MG63 (cell line): Measurements from ENCODE around the gene BARHL2. TPM values are rescaled to one million over a fixed set of nuclear protein-coding genes. Genes with fewer than 3 reads are reported as not detected.

ENCODE experiments used
- DNase-seq: peaks from one replicate; pipeline ENCODE4 v3.0.0-alpha.2; 2020
- H3K27me3 ChIP-seq: fragments of 250-450 bp; sonication (Bioruptor Pico); 2 replicates; pipeline ENCODE4 v1.5.1; 2020; ENCODE audit warnings: mild to moderate bottlenecking, moderate library complexity
- H3K36me3 ChIP-seq: fragments of 250-450 bp; sonication (Bioruptor Pico); 2 replicates; pipeline ENCODE4 v1.5.1; 2020; ENCODE audit warnings: mild to moderate bottlenecking, moderate library complexity
- H3K4me3 ChIP-seq: fragments of 250-450 bp; sonication (Bioruptor Pico); 2 replicates; pipeline ENCODE4 v1.5.1; 2020; ENCODE audit warnings: mild to moderate bottlenecking, moderate library complexity
- H3K9me3 ChIP-seq: fragments of 250-450 bp; sonication (Bioruptor Pico); 2 replicates; pipeline ENCODE4 v1.5.1; 2020; ENCODE audit warnings: mild to moderate bottlenecking, moderate library complexity
- total RNA-seq: library from RNA; depleted of rRNA; stranded (reverse); fragments of >200 nt; shearing (Covaris generic); gene quantifications from 2 replicates; pipeline ENCODE4 v1.2.3, GENCODE V29; 2014; ENCODE audit warnings: low replicate concordance

Gene BARHL2
- total RNA-seq, 1 experiment from 2014 or later: not detected

- no peak overlapping the region for H3K4me3 ChIP-seq
- DNase-seq: no peak
- no peaks in the 10 kb centered on the region for H3K9me3 ChIP-seq
- H3K27me3 ChIP-seq: peaks cover 22% of the 10 kb centered on the region
- H3K36me3 ChIP-seq: no peaks in the 10 kb centered on the region
Observed at GRCh38 chr1:90726986-90727480, 9.9 kb upstream of the BARHL2 start.

GRCh38 chr1:90726425-90726985 is 9.4 kb upstream of the BARHL2 start:
- DNase-seq: no peak

GRCh38 chr1:90725657-90726424 is 8.7 kb upstream of the BARHL2 start:
- H3K4me3 ChIP-seq: no peak overlapping the region
- DNase-seq: no peak
- H3K9me3 ChIP-seq: no peaks in the 10 kb centered on the region
- no peaks in the 10 kb centered on the region for H3K36me3 ChIP-seq
- H3K27me3 ChIP-seq: peaks cover 15% of the 10 kb centered on the region

More at GRCh38 chr1:90726425-90726985, 9.4 kb upstream of the BARHL2 start:
- no peaks in the 10 kb centered on the region for H3K36me3 ChIP-seq
- H3K4me3 ChIP-seq: no peak overlapping the region
- no peaks in the 10 kb centered on the region for H3K9me3 ChIP-seq
- H3K27me3 ChIP-seq: peaks cover 20% of the 10 kb centered on the region

DNA sequence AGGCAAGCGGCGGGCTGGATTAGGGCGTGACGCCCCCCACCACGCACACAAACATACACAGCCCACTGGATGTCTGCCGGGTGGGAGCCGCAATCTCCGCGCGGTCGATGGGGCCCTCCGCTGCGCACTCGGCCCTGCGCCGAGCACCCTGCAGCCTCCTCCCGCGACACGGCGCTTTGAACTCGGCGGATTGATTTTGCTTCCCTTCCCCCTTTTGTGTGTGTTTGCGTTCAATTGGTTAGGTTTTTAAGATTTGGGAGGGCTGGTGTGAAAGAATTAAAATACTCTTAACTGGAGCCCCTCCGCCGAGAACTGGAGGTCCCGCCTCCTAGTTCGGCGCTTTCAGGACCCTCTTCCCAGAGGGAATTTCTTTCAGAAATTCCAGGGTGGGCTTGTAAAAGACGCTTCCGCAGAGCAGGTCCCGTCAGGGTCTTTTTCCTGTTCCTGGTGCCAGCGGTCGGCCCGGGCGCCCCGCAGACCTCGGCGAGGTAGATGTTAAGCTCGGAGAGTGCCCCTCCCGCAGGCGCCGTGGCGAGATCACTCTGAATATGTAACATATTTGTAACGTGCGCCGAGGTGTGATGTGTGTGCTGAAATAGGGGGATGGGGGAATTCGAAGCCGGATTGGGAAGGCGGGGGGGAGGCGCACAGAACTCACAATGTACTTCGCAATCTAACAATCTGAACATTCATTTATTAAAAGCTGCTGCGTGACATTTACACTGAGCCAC is 8.0 kb upstream of the BARHL2 start:
- H3K27me3 ChIP-seq: peaks cover 13% of the 10 kb centered on the region
- no peak for DNase-seq
- peak overlapping the region; percentile 13; the same call in 1 of the 2 replicates for H3K4me3 ChIP-seq
- no peaks in the 10 kb centered on the region for H3K36me3 ChIP-seq
- H3K9me3 ChIP-seq: no peaks in the 10 kb centered on the region

DNA sequence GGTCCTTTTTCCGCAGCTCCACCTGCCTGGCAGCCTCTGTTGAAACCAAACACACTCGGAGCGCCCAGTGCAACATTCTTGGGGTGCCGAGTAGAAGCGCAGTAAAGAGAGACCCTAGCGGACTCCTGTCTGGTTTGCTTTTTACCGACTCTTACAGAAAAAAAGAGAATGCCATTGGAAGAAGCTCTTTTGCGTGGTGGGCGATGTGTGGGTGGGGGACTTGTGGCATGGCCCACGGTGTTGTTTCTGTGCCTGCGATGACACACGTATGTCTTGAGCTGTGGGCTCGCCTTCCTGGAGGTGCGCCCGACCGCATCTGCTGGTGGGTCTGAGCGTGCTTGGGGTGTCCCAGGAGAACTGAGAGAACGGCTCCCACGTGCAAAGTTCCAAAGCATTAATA is 7.3 kb upstream of the BARHL2 start:
- Histone ChIP-seq H3K36me3 (no peaks in the 10 kb centered on the region), H3K27me3 (peaks cover 9% of the 10 kb centered on the region)
- DNase-seq: no peak

GRCh38 chr1:90723590-90724108 is 6.5 kb upstream of the BARHL2 start:
- H3K36me3 ChIP-seq: no peaks in the 10 kb centered on the region
- no peak overlapping the region for H3K4me3 ChIP-seq
- no peaks in the 10 kb centered on the region for H3K9me3 ChIP-seq
- peaks cover 11% of the 10 kb centered on the region for H3K27me3 ChIP-seq
- DNase-seq: no peak

More for the DNA sequence above, 7.3 kb upstream of the BARHL2 start:
- Histone ChIP-seq H3K9me3 (no peaks in the 10 kb centered on the region), H3K4me3 (no peak overlapping the region)

DNA sequence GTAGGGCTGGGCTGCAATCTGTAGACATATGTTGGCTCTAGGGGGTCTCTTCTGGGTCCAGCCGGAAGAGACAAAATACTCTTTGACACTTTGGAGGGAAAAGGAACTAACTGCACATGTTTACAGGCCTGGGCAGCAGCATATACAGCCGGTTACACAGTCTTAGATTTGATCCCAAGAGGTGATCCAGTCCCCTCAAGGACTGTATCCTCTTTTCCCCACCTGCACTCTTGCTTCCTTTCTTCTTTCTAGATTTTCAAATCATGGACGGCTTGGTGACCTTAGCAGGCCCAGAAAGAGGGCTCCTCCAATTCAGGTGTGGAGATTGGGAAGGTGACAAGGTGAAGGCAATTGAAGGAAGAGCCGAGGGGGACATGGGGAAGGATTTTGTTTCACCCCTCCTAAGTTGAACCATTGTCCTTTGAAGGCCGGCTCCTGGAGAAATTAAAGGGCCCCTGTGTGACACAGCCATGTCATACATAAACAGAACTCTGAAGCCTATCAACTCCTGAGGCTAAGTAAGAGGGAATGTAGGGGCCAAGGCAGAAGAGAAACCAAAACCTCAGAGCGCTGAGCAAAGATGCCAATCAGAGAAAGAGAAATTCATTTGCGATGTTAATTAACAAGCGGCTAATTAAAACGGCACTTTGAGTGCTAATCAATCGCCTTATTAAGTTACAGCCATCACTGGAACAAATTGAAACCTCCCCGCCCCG is 5.9 kb upstream of the BARHL2 start:
- Histone ChIP-seq H3K4me3 (no peak overlapping the region), H3K27me3 (peaks cover 16% of the 10 kb centered on the region), H3K9me3 (no peaks in the 10 kb centered on the region), H3K36me3 (no peaks in the 10 kb centered on the region)
- DNase-seq: no peak

- Histone ChIP-seq H3K27me3 (peaks cover 21% of the 10 kb centered on the region), H3K36me3 (no peaks in the 10 kb centered on the region), H3K4me3 (no peak overlapping the region), H3K9me3 (no peaks in the 10 kb centered on the region)
- peak; percentile 57 for DNase-seq
Observed at GRCh38 chr1:90721210-90722194, 4.4 kb upstream of the BARHL2 start.

- DNase-seq: no peak
- Histone ChIP-seq H3K27me3 (peaks cover 32% of the 10 kb centered on the region), H3K9me3 (no peaks in the 10 kb centered on the region), H3K4me3 (no peak overlapping the region), H3K36me3 (no peaks in the 10 kb centered on the region)
Observed at GRCh38 chr1:90720145-90720636, 3.1 kb upstream of the BARHL2 start.

GRCh38 chr1:90719330-90720144 is 2.4 kb upstream of the BARHL2 start:
- no peak overlapping the region for H3K4me3 ChIP-seq
- no peaks in the 10 kb centered on the region for H3K36me3 ChIP-seq
- H3K9me3 ChIP-seq: no peaks in the 10 kb centered on the region
- peaks cover 30% of the 10 kb centered on the region for H3K27me3 ChIP-seq
- no peak for DNase-seq

- no peak for DNase-seq
- Histone ChIP-seq H3K27me3 (peaks cover 34% of the 10 kb centered on the region), H3K4me3 (peak overlapping the region; percentile 46), H3K9me3 (no peaks in the 10 kb centered on the region), H3K36me3 (no peaks in the 10 kb centered on the region)
Observed at GRCh38 chr1:90718411-90719329, 1.6 kb upstream of the BARHL2 start.

DNA sequence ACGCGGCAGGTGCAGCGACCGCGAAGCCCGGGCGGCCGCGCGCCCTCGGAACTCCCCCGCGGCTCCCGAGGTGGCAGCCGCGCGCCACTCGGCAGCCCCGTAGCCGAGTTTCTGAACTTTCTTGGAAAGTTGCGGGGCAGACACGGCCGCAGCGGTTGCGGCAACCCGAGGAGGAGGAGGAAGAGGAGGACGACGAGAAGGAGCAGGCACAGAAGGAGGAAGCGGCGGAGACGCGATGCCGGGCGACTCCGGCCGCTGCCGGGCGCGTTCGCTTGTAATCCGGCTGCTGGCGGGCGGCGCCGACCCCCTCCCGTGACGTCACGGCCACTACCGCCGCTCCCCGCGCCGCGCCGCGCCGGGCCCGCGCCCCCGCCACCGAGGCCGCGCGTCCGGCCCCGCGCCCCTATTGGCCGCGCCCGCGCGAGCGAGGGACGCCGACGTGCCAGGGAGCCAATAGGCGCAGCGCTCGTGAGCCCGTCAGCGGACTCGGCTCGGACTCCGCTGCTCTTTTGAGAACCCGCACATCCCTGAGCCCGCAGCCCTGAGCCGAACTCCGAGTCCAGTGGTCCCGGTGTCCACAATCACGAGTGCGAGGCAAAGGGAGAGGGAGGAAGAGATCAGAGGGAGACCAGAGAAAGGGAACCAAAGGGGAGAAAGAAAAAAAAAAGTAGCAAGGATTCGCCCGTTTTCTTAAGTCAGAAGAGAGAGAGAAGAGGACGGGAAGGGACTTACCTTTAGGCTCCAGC is 736 bp upstream of the BARHL2 start:
- H3K36me3 ChIP-seq: no peaks in the 10 kb centered on the region

DNA sequence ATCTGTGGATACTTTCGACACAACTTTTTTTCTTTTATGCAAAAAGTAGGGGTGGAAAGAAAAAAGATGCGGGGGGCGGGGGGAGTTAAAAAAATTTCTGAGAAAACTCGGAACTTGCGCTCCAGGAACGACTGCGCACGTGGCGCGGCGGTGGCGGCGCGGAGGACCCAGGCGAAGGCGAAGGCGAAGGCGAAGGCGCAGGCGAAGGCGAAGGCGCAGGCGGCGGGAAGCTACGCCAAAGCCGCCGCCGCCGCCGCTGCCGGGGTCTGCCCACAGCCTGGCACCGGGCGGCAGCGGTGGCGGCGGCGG is 208 bp upstream of the BARHL2 start:
- Histone ChIP-seq H3K36me3 (no peaks in the 10 kb centered on the region), H3K27me3 (peaks cover 34% of the 10 kb centered on the region), H3K4me3 (no peak overlapping the region), H3K9me3 (no peaks in the 10 kb centered on the region)
- DNase-seq: no peak

More for the DNA sequence above, 736 bp upstream of the BARHL2 start:
- Histone ChIP-seq H3K4me3 (peak overlapping the region; percentile 46), H3K27me3 (peaks cover 34% of the 10 kb centered on the region), H3K9me3 (no peaks in the 10 kb centered on the region)
- DNase-seq: peak; percentile 71
